Coronary artery (tissue), 2 donors: Measurements from ENCODE around the gene NLRX1.
"Not testable (repeated sequence)": the region's sequence is repeated elsewhere in the genome, so short reads cannot be mapped to it uniquely, and the experiment has no call there.

Experiments
- DNase-seq: peaks from one replicate; pipeline ENCODE4 v3.0.0-alpha.2; 2017; ENCODE audit warnings: low spot score
- H3K27ac ChIP-seq, 2 donors: fragments of 200-600 bp; sonication (generic); one replicate each; pipeline ENCODE4 v1.5.1; 2016 to 2019
- H3K4me3 ChIP-seq: fragments of 200-600 bp; sonication (generic); 2 replicates; pipeline ENCODE4 v1.5.1; 2016; ENCODE audit warnings: mild to moderate bottlenecking, moderate library complexity
- TF ChIP-seq, protein P1 (sequence below): fragments of 200-600 bp; sonication (generic); IDR thresholded peaks from one replicate; pipeline ENCODE4 v1.5.1; 2019; ENCODE audit warnings: antibody characterized with exemption

Gene NLRX1

GRCh38 chr11:119209186-119209585, 40.7 kb downstream of the NLRX1 start:
- Histone ChIP-seq H3K27ac (no peak overlapping the region), H3K4me3 (no peak overlapping the region)
- TF ChIP-seq, protein P1, sequence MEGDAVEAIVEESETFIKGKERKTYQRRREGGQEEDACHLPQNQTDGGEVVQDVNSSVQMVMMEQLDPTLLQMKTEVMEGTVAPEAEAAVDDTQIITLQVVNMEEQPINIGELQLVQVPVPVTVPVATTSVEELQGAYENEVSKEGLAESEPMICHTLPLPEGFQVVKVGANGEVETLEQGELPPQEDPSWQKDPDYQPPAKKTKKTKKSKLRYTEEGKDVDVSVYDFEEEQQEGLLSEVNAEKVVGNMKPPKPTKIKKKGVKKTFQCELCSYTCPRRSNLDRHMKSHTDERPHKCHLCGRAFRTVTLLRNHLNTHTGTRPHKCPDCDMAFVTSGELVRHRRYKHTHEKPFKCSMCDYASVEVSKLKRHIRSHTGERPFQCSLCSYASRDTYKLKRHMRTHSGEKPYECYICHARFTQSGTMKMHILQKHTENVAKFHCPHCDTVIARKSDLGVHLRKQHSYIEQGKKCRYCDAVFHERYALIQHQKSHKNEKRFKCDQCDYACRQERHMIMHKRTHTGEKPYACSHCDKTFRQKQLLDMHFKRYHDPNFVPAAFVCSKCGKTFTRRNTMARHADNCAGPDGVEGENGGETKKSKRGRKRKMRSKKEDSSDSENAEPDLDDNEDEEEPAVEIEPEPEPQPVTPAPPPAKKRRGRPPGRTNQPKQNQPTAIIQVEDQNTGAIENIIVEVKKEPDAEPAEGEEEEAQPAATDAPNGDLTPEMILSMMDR = no peak
- no peak for DNase-seq

- H3K27ac ChIP-seq = no peak overlapping the region
- DNase-seq = no peak
- H3K4me3 ChIP-seq = no peak overlapping the region
- TF ChIP-seq, protein P1 = no peak
Observed at GRCh38 chr11:119210050-119210449, 41.5 kb downstream of the NLRX1 start.

DNA sequence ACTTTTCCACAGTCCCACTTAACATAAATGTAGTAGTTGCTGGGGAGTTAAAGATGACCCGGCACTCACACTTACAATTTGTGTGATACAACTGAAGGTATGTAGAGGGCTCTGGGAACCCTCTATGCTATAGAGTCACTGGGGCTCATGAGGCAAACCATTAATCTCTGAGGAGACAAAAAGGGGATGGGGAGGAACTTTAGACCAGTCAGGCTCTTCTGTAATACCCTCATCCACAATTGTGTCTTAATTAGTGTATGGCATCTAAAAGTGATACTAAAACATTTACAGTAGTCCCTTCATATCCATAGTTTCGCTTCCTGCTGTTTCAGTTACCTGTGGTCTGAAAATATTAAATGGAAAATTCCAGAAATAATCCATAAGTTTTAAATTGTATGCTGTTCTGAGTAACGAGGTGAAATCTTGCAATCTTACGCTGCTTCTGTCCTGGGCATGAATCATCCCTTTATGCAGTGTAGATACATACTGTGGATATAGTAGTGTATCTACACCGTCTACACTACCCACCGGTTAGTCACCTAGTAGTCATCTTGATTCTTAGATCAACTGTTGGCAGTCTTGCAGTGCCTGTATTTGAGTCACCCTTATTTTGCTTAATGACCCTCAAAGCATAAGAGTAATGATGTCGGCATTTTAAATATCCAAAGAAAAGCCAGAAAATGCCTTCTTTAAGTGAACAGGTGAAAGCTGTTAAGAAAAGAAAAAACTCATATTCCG, 49.8 kb downstream of the NLRX1 start:
- Histone ChIP-seq H3K4me3 (no peak overlapping the region), H3K27ac (no peak overlapping the region)
- DNase-seq = no peak
- TF ChIP-seq, protein P1 = no peak

GRCh38 chr11:119222308-119222707, 53.8 kb downstream of the NLRX1 start:
- Histone ChIP-seq H3K27ac (no peak overlapping the region), H3K4me3 (no peak overlapping the region)

DNA sequence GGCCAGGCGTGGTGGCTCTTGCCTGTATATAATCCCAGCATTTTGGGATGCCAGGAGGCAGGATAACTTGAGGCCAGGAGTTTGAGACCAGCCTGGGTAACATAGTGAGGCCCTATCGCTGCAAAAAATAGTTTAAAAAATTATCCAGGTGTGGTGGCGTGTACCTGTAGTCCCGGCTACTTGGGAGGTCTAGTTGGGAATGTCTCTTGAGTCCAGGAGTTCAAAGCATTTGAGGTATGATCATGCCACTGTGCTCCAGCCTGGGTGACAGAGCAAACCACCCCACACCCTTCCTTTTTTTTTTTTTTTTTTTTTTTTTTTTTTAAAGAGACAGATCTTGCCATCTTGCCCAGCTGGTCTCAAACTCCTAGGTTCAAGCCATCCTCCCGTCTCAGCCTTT, 54.4 kb downstream of the NLRX1 start:
- TF ChIP-seq, protein P1 = no peak
- no peak for DNase-seq
- no peak overlapping the region for H3K27ac ChIP-seq

More at GRCh38 chr11:119222308-119222707, 53.8 kb downstream of the NLRX1 start:
- TF ChIP-seq, protein P1 = no peak
- DNase-seq = no peak

DNA sequence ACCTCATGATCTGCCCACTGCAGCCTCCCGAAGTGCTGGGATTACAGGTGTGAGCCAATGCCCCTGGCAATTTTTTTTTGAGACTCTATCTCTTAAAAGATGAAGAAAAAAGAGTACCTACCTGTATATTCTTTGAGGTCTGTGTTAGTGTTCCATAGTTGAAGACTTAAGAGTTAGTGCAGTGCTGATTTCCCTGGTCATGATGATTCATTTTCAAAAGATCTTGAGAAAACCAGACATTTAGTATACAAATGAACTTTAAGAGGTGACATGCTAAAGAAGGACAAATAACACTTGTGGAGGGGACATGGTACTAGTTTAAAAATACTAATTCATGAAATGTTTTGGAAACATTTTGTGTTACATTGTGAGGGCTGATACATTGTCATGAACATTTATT, 55.3 kb downstream of the NLRX1 start:
- DNase-seq = no peak
- TF ChIP-seq, protein P1 = no peak
- Histone ChIP-seq H3K27ac (no peak overlapping the region), H3K4me3 (no peak overlapping the region)

More for the DNA sequence above, 54.4 kb downstream of the NLRX1 start:
- H3K4me3 ChIP-seq = no peak overlapping the region

DNA sequence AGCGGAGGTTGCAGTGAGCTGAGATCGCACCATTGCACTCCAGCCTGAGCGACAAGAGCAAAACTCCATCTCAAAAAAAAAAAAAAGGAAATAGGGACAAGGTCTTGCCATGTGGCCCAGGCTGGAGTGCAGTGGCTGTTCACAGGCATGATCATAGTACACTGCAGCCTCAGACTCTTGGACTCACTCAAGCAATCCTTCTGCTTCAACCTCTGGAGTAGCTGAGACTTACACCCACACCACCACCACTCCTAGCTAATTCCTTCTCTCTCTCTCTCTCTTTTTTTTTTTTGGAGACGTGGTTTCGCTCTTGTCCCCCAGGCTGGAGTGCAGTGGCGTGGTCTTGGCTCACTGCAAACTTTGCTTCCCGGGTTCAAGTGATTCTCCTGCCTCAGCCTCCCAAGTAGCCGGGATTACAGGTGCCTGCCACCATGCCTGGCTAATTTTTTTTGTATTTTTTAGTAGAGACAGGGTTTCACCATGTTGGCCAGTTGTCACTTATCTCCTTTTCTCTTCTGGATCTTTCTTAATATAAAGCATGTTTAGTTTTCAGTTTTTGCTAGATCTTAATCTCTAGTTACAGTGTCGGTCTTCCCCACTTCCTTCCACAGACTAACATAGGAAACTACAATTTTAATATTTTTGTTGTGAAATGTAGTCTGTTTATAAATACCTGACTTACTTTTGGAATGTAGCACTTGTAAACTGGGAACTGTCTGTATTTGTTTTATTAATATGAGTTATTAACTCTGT, 60.2 kb downstream of the NLRX1 start:
- DNase-seq, H3K27ac ChIP-seq, H3K4me3 ChIP-seq: not testable (repeated sequence)
